Parathyroid adenoma (tissue), 2 donors: ENCODE results near the gene XPOT.
A peak's percentile ranks its signal among the peaks of the same experiment; 100 is the strongest.

Experiments used
- H2AFZ ChIP-seq: fragments of 300-600 bp; sonication (generic); one replicate; pipeline ENCODE4 v1.7.0; 2017; ENCODE audit warnings: antibody characterized with exemption, mild to moderate bottlenecking
- H3K27ac ChIP-seq: fragments of 300-600 bp; sonication (generic); one replicate; pipeline ENCODE4 v1.7.0; 2017
- H3K27me3 ChIP-seq: fragments of 300-600 bp; sonication (generic); one replicate; pipeline ENCODE4 v1.7.0; 2017; ENCODE audit warnings: low read length; ENCODE audit not compliant: control insufficient read depth, insufficient read depth
- H3K36me3 ChIP-seq: fragments of 300-600 bp; sonication (generic); one replicate; pipeline ENCODE4 v1.7.0; 2017; ENCODE audit warnings: low read length; ENCODE audit not compliant: control insufficient read depth, insufficient read depth
- H3K4me1 ChIP-seq: fragments of 300-600 bp; sonication (generic); one replicate; pipeline ENCODE4 v1.7.0; 2017; ENCODE audit warnings: control low read depth
- H3K4me2 ChIP-seq: fragments of 300-600 bp; sonication (generic); one replicate; pipeline ENCODE4 v1.7.0; 2017; ENCODE audit warnings: low read length
- H3K4me3 ChIP-seq: fragments of 300-600 bp; sonication (generic); one replicate; pipeline ENCODE4 v1.7.0; 2017; ENCODE audit warnings: low read depth, low read length
- H3K79me2 ChIP-seq: fragments of 300-600 bp; sonication (generic); one replicate; pipeline ENCODE4 v1.7.0; 2017; ENCODE audit warnings: control low read depth
- H3K9ac ChIP-seq: fragments of 300-600 bp; sonication (generic); one replicate; pipeline ENCODE4 v1.7.0; 2017; ENCODE audit warnings: mild to moderate bottlenecking
- H3K9me3 ChIP-seq: fragments of 300-600 bp; sonication (generic); one replicate; pipeline ENCODE4 v1.7.0; 2017; ENCODE audit warnings: low read length; ENCODE audit not compliant: control insufficient read depth
- CTCF ChIP-seq: fragments of 300-600 bp; sonication (generic); IDR thresholded peaks from one replicate; pipeline ENCODE4 v1.7.0; 2017; ENCODE audit warnings: antibody characterized with exemption, mild to moderate bottlenecking
- donor health status: primary hyperparathyroidism.

Gene XPOT

GRCh38 chr12:64445490-64445889 is 41.3 kb downstream of the XPOT start:
- Histone ChIP-seq H3K4me1 (no peaks in the 10 kb centered on the region), H3K27ac (no peak overlapping the region), H3K27me3 (no peaks in the 10 kb centered on the region), H2AFZ (no peak overlapping the region), H3K79me2 (no peaks in the 10 kb centered on the region), H3K4me3 (no peak overlapping the region), H3K9ac (no peak overlapping the region), H3K9me3 (no peaks in the 10 kb centered on the region), H3K4me2 (no peak overlapping the region), H3K36me3 (no peaks in the 10 kb centered on the region)
- TF ChIP-seq CTCF = no peak

GRCh38 chr12:64446295-64446694 is 42.1 kb downstream of the XPOT start:
- TF ChIP-seq CTCF = no peak
- no peaks in the 10 kb centered on the region for H3K36me3 ChIP-seq
- H3K4me1 ChIP-seq = peaks cover 2% of the 10 kb centered on the region

GRCh38 chr12:64450057-64450640 is 46.0 kb downstream of the XPOT start:
- no peak overlapping the region for H3K4me3 ChIP-seq
- no peaks in the 10 kb centered on the region for H3K27me3 ChIP-seq
- no peak for TF ChIP-seq CTCF
- no peak overlapping the region for H3K27ac ChIP-seq
- H3K4me1 ChIP-seq = peaks cover 6% of the 10 kb centered on the region
- H3K9me3 ChIP-seq = no peaks in the 10 kb centered on the region
- no peak overlapping the region for H3K9ac ChIP-seq
- H3K36me3 ChIP-seq = no peaks in the 10 kb centered on the region
- no peak overlapping the region for H3K4me2 ChIP-seq
- H2AFZ ChIP-seq = no peak overlapping the region
- H3K79me2 ChIP-seq = peaks cover 10% of the 10 kb centered on the region

More at GRCh38 chr12:64446295-64446694, 42.1 kb downstream of the XPOT start:
- Histone ChIP-seq H3K9ac (no peak overlapping the region), H3K4me2 (no peak overlapping the region), H2AFZ (no peak overlapping the region), H3K27ac (no peak overlapping the region), H3K4me3 (no peak overlapping the region), H3K79me2 (peaks cover 2% of the 10 kb centered on the region), H3K9me3 (no peaks in the 10 kb centered on the region), H3K27me3 (no peaks in the 10 kb centered on the region)

GRCh38 chr12:64450711-64451486 is 46.7 kb downstream of the XPOT start:
- H3K4me2 ChIP-seq = peak overlapping the region; percentile 98
- H3K9ac ChIP-seq = no peak overlapping the region
- peak overlapping the region; percentile 96 for H2AFZ ChIP-seq
- H3K27ac ChIP-seq = peak overlapping the region; percentile 83
- peak overlapping the region; percentile 92 for H3K4me3 ChIP-seq
- TF ChIP-seq CTCF = no peak
- no peaks in the 10 kb centered on the region for H3K36me3 ChIP-seq
- peaks cover 6% of the 10 kb centered on the region for H3K4me1 ChIP-seq
- H3K27me3 ChIP-seq = no peaks in the 10 kb centered on the region
- peaks cover 10% of the 10 kb centered on the region for H3K79me2 ChIP-seq
- H3K9me3 ChIP-seq = no peaks in the 10 kb centered on the region
